HepG2 (cell line): Measurements from ENCODE around the gene WIZ. TPM values are rescaled to one million over a fixed set of nuclear protein-coding genes. Genes with fewer than 3 reads are reported as not detected.

Experiments used
- CEBPB ChIP-seq: IDR thresholded peaks from 2 replicates; pipeline ENCODE4 v1.6.1; 2011; ENCODE audit warnings: low read depth, low read length, improper control_type of control experiment, borderline replicate concordance
- CHD4 ChIP-seq: fragments of 200-600 bp; sonication (generic); IDR thresholded peaks from 2 replicates; pipeline ENCODE4 v1.7.0; 2017; ENCODE audit warnings: mild to moderate bottlenecking, low read length, borderline replicate concordance
- DRAP1 ChIP-seq: IDR thresholded peaks from 2 replicates; pipeline ENCODE4 v1.6.1; 2016; ENCODE audit warnings: missing genetic modification reagents, missing compliant biosample characterization
- GATAD1 ChIP-seq: IDR thresholded peaks from 2 replicates; pipeline ENCODE4 v1.6.1; 2016; ENCODE audit warnings: missing genetic modification reagents, missing compliant biosample characterization
- HNRNPL ChIP-seq: fragments of 200-400 bp; formaldehyde crosslinking; IDR thresholded peaks from 2 replicates; pipeline ENCODE4 v1.6.1; 2017; ENCODE audit warnings: mild to moderate bottlenecking, low read depth, low read length
- IRF9 ChIP-seq: sonication (generic); formaldehyde crosslinking; IDR thresholded peaks from 2 replicates; pipeline ENCODE4 v1.8.0; 2022; ENCODE audit warnings: missing genetic modification reagents, mild to moderate bottlenecking, borderline replicate concordance
- MAFF ChIP-seq: IDR thresholded peaks from 2 replicates; pipeline ENCODE4 v1.6.1; 2011; ENCODE audit warnings: low read depth, low read length, improper control_type of control experiment
- MEF2D ChIP-seq: sonication (generic); formaldehyde crosslinking; IDR thresholded peaks from 2 replicates; pipeline ENCODE4 v1.5.1; 2020; ENCODE audit warnings: mild to moderate bottlenecking, missing genetic modification reagents
- NCOA2 ChIP-seq: sonication (generic); formaldehyde crosslinking; IDR thresholded peaks from 2 replicates; pipeline ENCODE4 v1.8.0; 2022; ENCODE audit warnings: inconsistent platforms
- NFE2 ChIP-seq: sonication (generic); formaldehyde crosslinking; IDR thresholded peaks from 2 replicates; pipeline ENCODE4 v1.4.0; 2020; ENCODE audit warnings: missing genetic modification reagents
- REL ChIP-seq: sonication (generic); formaldehyde crosslinking; conservative IDR thresholded peaks from 2 replicates; pipeline ENCODE4 v1.8.0; 2022; ENCODE audit warnings: mild to moderate bottlenecking, missing genetic modification reagents, moderate library complexity
- RFX5 ChIP-seq: IDR thresholded peaks from 2 replicates; pipeline ENCODE4 v1.6.1; 2011; ENCODE audit warnings: low read depth, low read length, improper control_type of control experiment
- SALL1 ChIP-seq: sonication (generic); formaldehyde crosslinking; IDR thresholded peaks from 2 replicates; pipeline ENCODE4 v1.8.0; 2022; ENCODE audit warnings: mild to moderate bottlenecking, missing genetic modification reagents
- SETDB1 ChIP-seq: sonication (generic); formaldehyde crosslinking; IDR thresholded peaks from 2 replicates; pipeline ENCODE4 v1.5.1; 2020; ENCODE audit warnings: missing genetic modification reagents, mild to moderate bottlenecking, borderline replicate concordance
- SOX6 ChIP-seq, 2 experiments: fragments of 450-650 bp in 1 of 2; sonication (generic) in 1 of 2; formaldehyde crosslinking in 1 of 2; IDR thresholded peaks; 2 replicates each; pipeline versions ENCODE4 v1.4.0 to v1.6.1; 2017 to 2020; ENCODE audit warnings: antibody characterized with exemption in 1 of 2, mild to moderate bottlenecking in 1 of 2, missing genetic modification reagents in 1 of 2
- SSRP1 ChIP-seq: IDR thresholded peaks from 2 replicates; pipeline ENCODE4 v1.6.1; 2016; ENCODE audit warnings: control low read depth
- XRCC5 ChIP-seq: fragments of 200-400 bp; formaldehyde crosslinking; optimal IDR thresholded peaks from 2 replicates; pipeline ENCODE3; 2017; ENCODE audit warnings: mild to moderate bottlenecking, low read length
- ZBTB7A ChIP-seq: sonication (generic); formaldehyde crosslinking; IDR thresholded peaks from 2 replicates; pipeline ENCODE4 v1.8.0; 2022; ENCODE audit warnings: mild to moderate bottlenecking, missing genetic modification reagents
- ZIK1 ChIP-seq: sonication (generic); formaldehyde crosslinking; IDR thresholded peaks from 2 replicates; pipeline ENCODE4 v1.5.0; 2020; ENCODE audit warnings: mild to moderate bottlenecking, low read depth, missing genetic modification reagents, borderline replicate concordance
- ZNF207 ChIP-seq: fragments of 450-650 bp; IDR thresholded peaks from 2 replicates; pipeline ENCODE4 v1.6.1; 2016; ENCODE audit warnings: antibody characterized with exemption, borderline replicate concordance
- ZNF264 ChIP-seq: sonication (generic); formaldehyde crosslinking; IDR thresholded peaks from 2 replicates; pipeline ENCODE4 v1.4.0; 2020; ENCODE audit warnings: missing genetic modification reagents
- ZNF766 ChIP-seq: sonication (generic); formaldehyde crosslinking; IDR thresholded peaks from 2 replicates; pipeline ENCODE4 v1.5.0; 2020; ENCODE audit warnings: missing genetic modification reagents, borderline replicate concordance
- ZNF800 ChIP-seq: sonication (generic); formaldehyde crosslinking; IDR thresholded peaks from 2 replicates; pipeline ENCODE4 v1.4.0; 2020; ENCODE audit warnings: missing genetic modification reagents
- ZSCAN29 ChIP-seq: sonication (generic); formaldehyde crosslinking; conservative IDR thresholded peaks from 2 replicates; pipeline ENCODE4 v1.4.0; 2020; ENCODE audit warnings: mild to moderate bottlenecking, missing genetic modification reagents
- polyA plus RNA-seq, 8 experiments: library from polyadenylated mRNA; depleted of rRNA in 3 of 8; stranded (reverse) in 7 of 8; unstranded in 1 of 8; fragments of >200 nt; fragmentation: Illumina TruSeq in 4 of 8; extraction: Trizol in 4 of 8; gene quantifications; 2 replicates each; pipeline versions ENCODE4 v1.2.1 to v1.2.3, GENCODE V29; 2011 to 2016; ENCODE audit warnings: low read depth in 4 of 8, missing spikeins in 1 of 8, mixed read lengths in 1 of 8; ENCODE audit not compliant: insufficient read depth in 1 of 8
- total RNA-seq, 5 experiments: library from RNA; depleted of rRNA; stranded (reverse); fragments of >200 nt; fragmentation: Illumina TruSeq; extraction: Trizol; gene quantifications; 2 replicates each; pipeline ENCODE4 v1.2.3, GENCODE V29; 2016; ENCODE audit warnings: low read depth in 1 of 5

WIZ gene
- total and polyA plus RNA-seq, 2 of the 13 experiments (the other 11 are each of a cell fraction or from before 2014, with no cell fraction given) = 4.7 to 4.8 TPM

GRCh38 chr19:15437355-15438123 lies 12.2 kb downstream of the WIZ start (continued):
- TF ChIP-seq SETDB1 = no peak
- TF ChIP-seq RFX5 = 0 out of 2 replicates have a peak, but pooled peaks have one; percentile 10
- TF ChIP-seq SOX6 (IDR thresholded peaks at IDR 0.05) = no peak
- no peak; the same call in 1 of the 2 replicates for TF ChIP-seq SOX6 (CRISPR knock-in tag; IDR thresholded peaks at IDR 0.05)
- no peak for TF ChIP-seq ZNF766
- no peak for TF ChIP-seq XRCC5
- no peak for TF ChIP-seq GATAD1 (CRISPR knock-in tag)
- TF ChIP-seq ZNF264 (CRISPR knock-in tag) = no peak
- TF ChIP-seq MAFF = no peak
- no peak for TF ChIP-seq NFE2 (CRISPR knock-in tag)
- TF ChIP-seq IRF9 = no peak
- peak; percentile 46; the same call in 1 of the 2 replicates for TF ChIP-seq SALL1 (CRISPR knock-in tag)
- peak; percentile 67; the same call in 1 of the 2 replicates for TF ChIP-seq ZBTB7A (CRISPR knock-in tag)
- no peak for TF ChIP-seq ZSCAN29
- TF ChIP-seq NCOA2 (CRISPR knock-in tag) = no peak
- no peak for TF ChIP-seq DRAP1 (CRISPR knock-in tag)
- no peak for TF ChIP-seq ZNF800
- no peak for TF ChIP-seq ZIK1
- no peak for TF ChIP-seq CEBPB
- no peak for TF ChIP-seq MEF2D
- TF ChIP-seq SSRP1 = no peak
- TF ChIP-seq CHD4 = no peak
- peak; percentile 65; the same call in 1 of the 2 replicates for TF ChIP-seq HNRNPL
- no peak for TF ChIP-seq REL (CRISPR knock-in tag)
- no peak for TF ChIP-seq ZNF207
